HTR-8/SVneo (cell line): Measurements from ENCODE around the gene FIP1L1.
"Not testable (repeated sequence)": the region's sequence is repeated elsewhere in the genome, so short reads cannot be mapped to it uniquely, and the experiment has no call there.

Source experiments
- DNase-seq: peaks from one replicate; pipeline ENCODE4 v3.0.0; 2011; ENCODE audit warnings: low spot score, mixed read lengths; ENCODE audit not compliant: insufficient read length
- FAIRE-seq: peaks from 2 replicates; lab custom pipeline; 2011; peaks lifted over from hg19 to GRCh38; lab: Jason Lieb, UNC

FIP1L1 gene

DNA sequence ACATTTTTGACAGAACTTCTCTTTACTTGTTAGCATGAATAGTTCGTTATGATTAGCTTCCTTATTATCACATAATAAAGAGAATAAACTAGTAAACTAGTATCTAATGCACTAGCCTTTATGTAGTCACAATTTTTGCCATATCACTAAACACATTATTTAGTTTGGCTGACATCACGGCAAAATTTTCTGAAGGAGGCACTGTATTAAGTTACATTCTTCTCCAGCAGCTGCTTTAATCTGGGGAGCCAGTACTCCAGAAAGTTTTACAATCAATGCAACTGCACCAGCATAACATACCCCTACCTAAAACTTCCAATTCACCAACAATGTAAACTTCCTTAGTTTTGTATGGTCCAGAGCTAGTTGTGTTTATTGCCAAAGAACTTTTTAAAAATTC lies 87.8 kb downstream of the FIP1L1 start:
- no peak for FAIRE-seq
- DNase-seq: no peak

DNA sequence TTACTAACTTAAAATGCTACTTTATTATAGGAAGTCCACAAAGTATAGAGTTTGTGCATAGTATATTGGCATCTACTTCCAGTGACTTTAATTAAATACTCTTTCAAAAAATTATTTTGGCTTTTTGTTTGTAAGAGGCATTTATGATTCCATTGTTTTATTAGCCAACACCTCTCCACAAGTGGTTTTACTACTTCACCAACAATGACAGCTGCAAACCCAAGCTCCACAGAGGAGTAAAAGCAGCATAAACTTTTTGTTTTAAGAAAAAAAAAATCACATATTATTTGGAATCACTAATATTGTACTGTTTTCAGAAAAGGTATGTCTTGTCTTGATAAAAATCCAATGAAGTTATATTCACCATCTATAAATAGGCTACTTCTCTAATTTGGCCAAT lies 88.5 kb downstream of the FIP1L1 start:
- FAIRE-seq: no peak
- DNase-seq: no peak

GRCh38 chr4:53466576-53466975 lies 89.1 kb downstream of the FIP1L1 start:
- not testable (repeated sequence) for FAIRE-seq, DNase-seq

GRCh38 chr4:53476232-53477037 lies 99.0 kb downstream of the FIP1L1 start:
- DNase-seq: peak; percentile 13
- FAIRE-seq: no peak

DNA sequence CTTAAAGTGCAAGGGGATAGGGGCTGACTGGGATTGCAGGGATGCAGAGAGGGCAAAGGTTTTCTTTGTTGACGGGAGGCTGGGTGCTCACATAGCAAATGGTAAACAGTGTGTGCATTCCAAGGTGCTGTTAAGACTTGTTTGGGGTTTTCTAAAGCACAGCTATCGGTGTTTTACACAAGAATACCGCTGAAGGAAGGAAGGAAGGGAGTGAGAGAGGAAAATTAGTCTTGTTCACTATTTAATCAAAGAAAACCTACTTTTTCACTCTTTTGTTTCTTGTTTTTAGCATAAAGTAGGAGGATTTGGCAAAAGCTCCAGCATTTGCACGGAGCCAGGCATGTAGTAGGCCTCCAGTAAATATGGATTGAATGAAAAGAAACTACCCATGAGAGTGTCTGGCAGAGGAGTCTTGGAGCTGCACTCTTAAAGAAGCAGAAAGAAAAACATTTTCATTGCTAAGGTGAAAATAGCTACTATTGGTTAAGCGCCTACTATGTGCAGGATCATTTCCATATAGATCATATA lies 99.7 kb downstream of the FIP1L1 start:
- FAIRE-seq: no peak
- no peak for DNase-seq

- FAIRE-seq (no peak), DNase-seq (no peak)
Measured at GRCh38 chr4:53477636-53478035, 100.2 kb downstream of the FIP1L1 start.

GRCh38 chr4:53478671-53479456 lies 101.4 kb downstream of the FIP1L1 start:
- no peak for FAIRE-seq
- no peak for DNase-seq

DNA sequence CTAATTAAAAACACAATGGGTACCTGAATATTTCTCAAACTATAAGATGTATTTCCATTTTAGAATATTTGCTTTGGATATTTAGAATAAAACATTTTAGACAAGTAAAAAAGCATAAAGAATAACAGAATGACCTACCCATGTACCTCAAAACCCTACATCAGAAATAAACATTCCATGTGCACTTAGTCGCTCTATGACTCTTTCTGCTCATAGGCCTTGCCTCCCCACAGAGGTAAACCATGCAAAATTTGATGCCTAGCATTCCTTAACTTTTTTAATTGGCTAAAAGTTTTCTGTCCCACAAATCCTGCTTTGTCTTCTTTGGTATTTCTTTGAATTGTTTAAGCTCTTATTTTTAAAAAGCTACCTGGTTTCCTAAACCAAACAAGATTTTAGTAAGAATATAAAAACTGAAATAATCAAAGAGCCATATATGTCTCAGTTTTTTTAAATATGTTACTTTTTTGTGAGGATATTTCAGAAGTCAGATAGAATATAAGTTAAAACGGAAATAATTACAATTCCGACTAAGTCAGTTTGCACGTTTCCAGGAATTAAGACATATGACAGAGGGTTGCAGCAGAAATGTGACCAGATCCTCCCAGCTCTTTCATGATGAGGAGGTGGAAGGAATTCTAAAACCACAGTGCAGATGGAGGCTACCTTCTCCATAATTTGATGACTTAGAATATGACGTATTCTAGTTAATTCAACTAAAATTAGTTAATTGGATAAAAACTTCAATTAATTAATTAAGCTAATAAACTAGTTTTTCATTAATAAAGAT lies 102.5 kb downstream of the FIP1L1 start:
- FAIRE-seq: no peak
- DNase-seq: no peak

GRCh38 chr4:53480909-53481308 lies 103.5 kb downstream of the FIP1L1 start:
- FAIRE-seq (no peak), DNase-seq (no peak)

DNA sequence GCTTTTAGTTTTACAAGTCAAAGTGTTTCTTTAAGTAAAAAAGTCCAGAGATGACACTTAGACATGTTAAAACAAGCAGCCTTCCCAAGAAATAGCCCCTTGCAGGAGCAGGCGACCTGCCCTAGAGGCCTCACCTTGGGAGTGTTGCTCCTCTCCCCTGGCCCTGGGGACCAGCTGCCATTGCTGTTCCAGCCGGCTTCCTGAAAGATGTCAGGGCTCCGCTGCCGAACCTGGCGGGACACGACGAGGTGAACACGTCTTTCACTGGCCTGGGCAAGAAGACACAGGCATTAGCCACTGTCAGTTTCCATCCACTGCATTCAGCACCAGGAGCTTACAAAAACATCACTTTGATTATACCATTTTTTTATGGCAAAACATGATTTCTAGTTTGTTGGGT lies 104.1 kb downstream of the FIP1L1 start:
- FAIRE-seq: no peak
- no peak for DNase-seq

DNA sequence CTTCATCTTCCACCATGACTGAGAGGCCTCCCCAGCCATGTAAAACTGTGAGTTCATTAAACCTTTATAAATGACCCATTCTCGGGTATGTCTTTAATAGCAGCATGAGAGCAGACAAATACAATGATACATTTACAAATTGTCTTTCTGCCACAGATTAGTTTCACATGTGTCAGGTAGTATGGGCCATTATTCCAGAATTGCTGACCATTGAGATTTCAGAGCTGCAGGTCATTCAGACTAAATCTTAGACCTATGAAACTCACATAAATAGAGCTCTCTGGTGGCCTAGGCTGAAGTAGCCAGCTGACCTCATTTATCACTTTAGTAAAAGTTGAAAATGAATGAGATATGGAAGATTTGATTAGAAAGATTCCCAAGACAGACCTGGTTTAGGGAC lies 105.8 kb downstream of the FIP1L1 start:
- no peak for FAIRE-seq
- DNase-seq: no peak

- DNase-seq (no peak), FAIRE-seq (no peak)
Measured at GRCh38 chr4:53484911-53485657, 107.6 kb downstream of the FIP1L1 start.

GRCh38 chr4:53485658-53486040 lies 108.2 kb downstream of the FIP1L1 start:
- FAIRE-seq: no peak
- DNase-seq: no peak

DNA sequence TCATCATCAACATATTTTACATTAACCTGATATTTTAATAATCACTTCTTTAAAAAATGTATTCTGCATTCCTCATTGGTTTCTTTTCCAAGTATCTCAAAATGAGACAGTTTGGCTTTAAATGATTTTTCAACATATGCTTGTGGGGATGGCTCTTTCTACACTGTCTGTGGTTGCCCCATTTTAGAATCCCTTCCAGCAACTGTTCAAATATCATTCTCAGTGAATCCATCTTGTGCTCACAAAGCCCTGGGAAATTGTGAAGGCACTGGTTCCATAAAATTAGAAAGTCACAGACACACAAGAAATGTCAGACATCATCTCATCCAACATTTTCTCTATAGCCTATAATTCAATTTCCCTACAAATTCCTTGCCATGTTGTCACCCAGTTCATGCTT lies 110.3 kb downstream of the FIP1L1 start:
- FAIRE-seq: no peak
- DNase-seq: no peak

DNA sequence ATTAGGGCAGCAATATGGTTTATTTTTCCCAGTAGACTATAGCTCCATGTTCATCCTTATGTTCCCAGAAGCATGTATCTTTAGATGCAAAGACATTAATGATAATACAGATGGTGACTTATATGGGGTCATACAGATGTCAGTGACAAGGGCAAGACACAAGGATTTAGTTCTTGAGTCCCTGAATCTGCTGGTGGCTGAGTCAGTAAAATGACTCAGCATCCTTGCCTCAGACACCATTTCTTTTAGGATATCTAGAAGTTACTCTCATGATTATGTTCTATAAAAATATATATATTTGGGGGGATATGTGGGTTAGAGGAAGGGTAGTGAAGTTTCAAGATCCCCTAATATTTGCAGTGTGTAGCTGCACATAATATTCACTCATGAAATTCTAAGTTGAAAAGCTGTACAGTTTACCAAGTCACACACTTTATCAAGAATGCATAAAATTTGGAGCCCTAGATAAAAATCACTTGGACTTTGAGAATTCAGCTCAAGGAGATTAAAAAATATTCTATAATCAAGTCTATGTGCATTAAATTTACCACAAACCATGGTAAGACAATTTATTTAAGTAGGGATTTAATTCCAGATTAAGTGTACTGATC lies 111.9 kb downstream of the FIP1L1 start:
- no peak for DNase-seq
- no peak for FAIRE-seq

DNA sequence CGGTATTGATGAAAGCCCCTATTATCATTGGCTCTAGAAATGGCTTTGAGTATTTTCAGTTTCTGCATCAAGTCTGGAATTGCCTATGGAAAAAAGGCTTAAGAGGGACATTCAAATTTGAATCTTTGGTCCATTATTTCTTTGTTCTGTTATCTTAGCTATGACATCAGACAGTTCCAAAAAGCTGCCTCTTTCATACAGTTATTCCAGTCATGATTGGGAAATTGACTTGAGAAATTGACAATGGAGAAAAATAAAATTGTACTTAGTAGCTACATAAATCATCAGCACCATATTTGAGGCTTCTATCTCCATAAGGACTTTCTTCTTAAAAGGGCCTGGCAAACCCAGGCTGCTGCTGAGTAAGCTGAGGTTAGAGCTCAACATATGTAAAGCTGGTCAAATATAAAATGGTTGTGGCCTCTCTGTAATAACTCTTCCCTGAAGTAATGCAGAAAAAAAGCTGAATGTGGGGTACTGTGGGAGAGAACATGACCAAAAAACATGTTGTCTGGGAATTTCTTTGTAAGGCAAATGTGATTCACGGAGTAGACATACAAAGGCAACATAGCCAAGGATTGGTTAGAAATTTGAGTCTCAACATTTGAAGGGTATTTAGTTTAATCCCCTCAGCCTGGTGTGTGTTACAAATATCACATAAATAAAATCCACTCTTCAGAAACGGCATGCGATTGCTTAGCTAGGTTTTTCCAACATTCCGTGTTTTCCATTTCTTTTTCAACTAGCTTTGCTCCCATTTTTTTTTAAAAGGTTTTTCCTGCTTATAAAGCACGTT lies 112.9 kb downstream of the FIP1L1 start:
- FAIRE-seq: no peak
- DNase-seq: no peak

DNA sequence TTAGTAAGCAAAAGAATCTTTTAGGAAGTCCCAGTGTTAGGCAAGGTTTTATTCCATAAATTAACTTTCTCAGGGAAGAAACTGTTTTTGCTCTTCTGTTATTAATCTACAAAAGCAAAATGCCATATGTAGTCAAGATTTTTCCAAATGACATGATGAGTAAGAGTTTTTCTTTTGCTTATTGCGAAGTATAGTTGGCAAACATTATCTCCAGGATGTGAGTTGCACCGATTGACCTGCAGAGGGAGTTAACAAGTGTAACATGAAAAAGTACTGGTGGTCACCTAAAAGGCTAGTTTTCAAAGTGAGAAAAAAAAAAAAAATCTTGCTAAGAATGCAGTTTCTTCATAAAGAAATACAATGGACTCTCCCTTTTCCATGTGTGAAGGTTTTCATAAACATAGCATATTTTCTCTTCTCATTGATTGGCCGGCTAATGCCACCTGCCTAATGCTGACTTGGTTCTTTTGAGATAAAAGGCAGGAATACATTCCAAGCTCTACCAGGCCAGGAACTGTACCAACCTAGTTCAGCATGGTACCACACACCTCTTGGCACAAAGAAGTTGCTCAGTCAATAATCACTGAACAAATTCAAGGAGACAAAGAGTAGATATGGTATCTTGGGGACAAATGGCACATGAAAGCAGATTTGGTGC lies 113.7 kb downstream of the FIP1L1 start:
- DNase-seq (peak; percentile 26), FAIRE-seq (no peak)

- DNase-seq (no peak), FAIRE-seq (no peak)
Measured at GRCh38 chr4:53494851-53495250, 117.4 kb downstream of the FIP1L1 start.
